ENCODE measurements around the gene BRIP1.
"Not testable (repeated sequence)": the region's sequence is repeated elsewhere in the genome, so short reads cannot be mapped to it uniquely, and the experiment has no call there.

Gene BRIP1

DNA sequence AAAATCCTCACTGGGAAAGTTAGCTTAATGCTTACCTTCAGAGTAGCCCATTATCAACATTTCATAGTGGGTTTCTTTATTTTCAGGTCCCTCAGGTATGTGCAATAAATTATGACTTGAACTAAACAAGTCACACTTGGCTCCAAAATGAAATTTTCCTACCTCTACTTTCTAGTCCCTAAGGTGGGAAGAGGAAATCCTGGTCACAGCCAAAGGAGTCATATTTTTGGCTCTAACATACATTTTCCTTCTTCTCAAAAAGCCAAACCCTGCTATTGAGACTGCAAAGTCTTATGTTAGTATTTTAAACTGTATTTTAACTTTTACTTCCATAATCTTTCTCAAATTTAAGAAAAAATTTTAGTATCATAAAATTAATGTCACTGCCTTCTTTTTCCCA, 128.9 kb downstream of the BRIP1 start:
- no peaks in the 10 kb centered on the region for H3K27me3 ChIP-seq (ENCODE audit: insufficient read depth, low read length)
- H2AFZ ChIP-seq (ENCODE audit: low read depth, low read length) = no peak overlapping the region
- H3K4me1 ChIP-seq (ENCODE audit: insufficient read depth, low read length) = no peaks in the 10 kb centered on the region
- peaks cover 12% of the 10 kb centered on the region for H3K36me3 ChIP-seq (ENCODE audit: insufficient read depth, low read length)
- H3K4me3 ChIP-seq (ENCODE audit: low read length) = no peak overlapping the region
- H3K9me3 ChIP-seq (ENCODE audit: low read length) = peaks cover 5% of the 10 kb centered on the region

DNA sequence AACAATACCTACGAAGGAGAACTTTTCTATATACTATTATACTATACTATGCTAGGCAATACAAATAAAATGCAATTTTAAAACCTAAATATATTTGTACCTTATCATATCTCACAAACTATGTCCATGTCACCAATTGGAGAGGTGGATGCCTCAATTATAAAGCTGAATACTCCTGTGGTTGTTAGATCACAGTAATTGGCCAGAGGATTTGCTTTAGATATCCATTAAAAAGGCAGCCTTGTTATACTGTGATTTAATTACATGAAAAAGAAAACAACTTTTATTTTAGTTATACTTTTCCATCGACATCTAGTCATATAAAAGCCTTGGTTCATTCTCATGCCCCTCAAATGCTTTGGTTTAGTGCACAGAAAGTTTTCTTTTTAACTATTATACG, 129.3 kb downstream of the BRIP1 start:
- Histone ChIP-seq H3K4me1 (ENCODE audit: insufficient read depth, low read length) (no peaks in the 10 kb centered on the region), H2AFZ (ENCODE audit: low read depth, low read length) (no peak overlapping the region), H3K36me3 (ENCODE audit: insufficient read depth, low read length) (peaks cover 10% of the 10 kb centered on the region)

DNA sequence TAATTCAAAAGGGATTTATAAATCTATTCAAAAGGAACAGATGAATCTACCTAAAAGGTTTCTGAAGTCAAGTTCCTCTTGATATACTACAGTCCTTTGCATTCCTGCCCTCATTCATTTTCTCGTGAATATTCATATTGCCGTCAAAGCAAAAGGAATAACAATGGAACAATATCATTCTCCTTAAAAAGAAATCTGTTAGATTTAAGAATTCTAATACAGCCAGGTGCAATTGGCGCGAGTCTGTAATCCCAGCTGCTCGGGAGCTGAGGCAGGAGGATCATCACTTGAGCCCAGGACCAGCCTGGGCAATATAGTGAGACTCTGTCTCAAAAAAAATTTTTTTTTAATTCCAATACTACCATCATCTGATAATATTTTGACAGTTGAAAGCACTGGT, 130.3 kb downstream of the BRIP1 start:
- H3K4me1 ChIP-seq (ENCODE audit: insufficient read depth, low read length) = no peaks in the 10 kb centered on the region
- H3K4me3 ChIP-seq (ENCODE audit: low read length) = no peak overlapping the region
- no peaks in the 10 kb centered on the region for H3K27me3 ChIP-seq (ENCODE audit: insufficient read depth, low read length)
- H3K9me3 ChIP-seq (ENCODE audit: low read length) = peaks cover under 1% of the 10 kb centered on the region
- peaks cover 12% of the 10 kb centered on the region for H3K36me3 ChIP-seq (ENCODE audit: insufficient read depth, low read length)
- H2AFZ ChIP-seq (ENCODE audit: low read depth, low read length) = no peak overlapping the region

More for the DNA sequence above, 129.3 kb downstream of the BRIP1 start:
- Histone ChIP-seq H3K4me3 (ENCODE audit: low read length) (no peak overlapping the region), H3K27me3 (ENCODE audit: insufficient read depth, low read length) (no peaks in the 10 kb centered on the region), H3K9me3 (ENCODE audit: low read length) (peaks cover 3% of the 10 kb centered on the region)

DNA sequence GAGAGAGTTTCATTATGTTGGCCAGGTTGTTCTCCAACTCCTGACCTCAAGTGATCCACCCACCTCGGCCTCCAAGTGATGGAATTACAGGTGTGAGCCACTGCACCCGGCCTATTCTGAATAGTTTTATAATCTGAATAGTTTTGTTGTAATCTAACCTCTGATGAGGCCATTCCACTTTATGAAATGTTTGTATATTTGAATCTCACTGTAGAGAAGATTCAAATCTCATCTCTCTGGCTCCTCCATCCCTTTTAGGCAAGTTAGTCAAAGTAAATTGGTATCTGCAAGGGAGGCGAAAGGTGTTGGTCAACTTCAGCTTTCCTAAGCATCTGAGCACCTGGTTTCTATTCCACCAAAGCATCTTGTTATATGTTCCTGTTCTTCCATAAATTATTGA, 131.2 kb downstream of the BRIP1 start:
- H3K36me3 ChIP-seq (ENCODE audit: insufficient read depth, low read length) = peaks cover 11% of the 10 kb centered on the region
- no peak overlapping the region for H2AFZ ChIP-seq (ENCODE audit: low read depth, low read length)
- H3K9me3 ChIP-seq (ENCODE audit: low read length) = no peaks in the 10 kb centered on the region
- H3K4me3 ChIP-seq (ENCODE audit: low read length) = no peak overlapping the region
- no peaks in the 10 kb centered on the region for H3K27me3 ChIP-seq (ENCODE audit: insufficient read depth, low read length)
- H3K4me1 ChIP-seq (ENCODE audit: insufficient read depth, low read length) = no peaks in the 10 kb centered on the region

DNA sequence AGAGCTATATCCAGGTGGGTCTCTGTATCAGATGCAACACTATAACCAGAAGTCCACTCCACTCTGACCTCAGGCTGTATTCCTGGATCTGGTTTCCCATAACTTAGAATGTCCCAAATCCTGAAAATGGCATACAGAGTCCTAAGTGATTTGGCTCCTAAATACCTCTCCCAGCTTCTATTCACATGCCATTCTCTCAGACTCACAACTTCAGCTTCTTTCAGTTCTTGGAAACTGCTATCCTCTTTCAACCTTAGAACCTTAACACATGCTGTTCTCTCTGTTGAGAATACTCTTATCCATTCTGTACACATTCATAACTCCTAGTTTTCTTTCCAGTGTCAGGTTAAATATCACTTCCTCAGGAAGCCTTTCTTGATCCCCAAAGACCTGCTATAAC, 132.0 kb downstream of the BRIP1 start:
- Histone ChIP-seq H3K4me1 (ENCODE audit: insufficient read depth, low read length) (no peaks in the 10 kb centered on the region), H3K36me3 (ENCODE audit: insufficient read depth, low read length) (peaks cover 10% of the 10 kb centered on the region), H2AFZ (ENCODE audit: low read depth, low read length) (no peak overlapping the region), H3K9me3 (ENCODE audit: low read length) (no peaks in the 10 kb centered on the region), H3K4me3 (ENCODE audit: low read length) (no peak overlapping the region), H3K27me3 (ENCODE audit: insufficient read depth, low read length) (no peaks in the 10 kb centered on the region)

DNA sequence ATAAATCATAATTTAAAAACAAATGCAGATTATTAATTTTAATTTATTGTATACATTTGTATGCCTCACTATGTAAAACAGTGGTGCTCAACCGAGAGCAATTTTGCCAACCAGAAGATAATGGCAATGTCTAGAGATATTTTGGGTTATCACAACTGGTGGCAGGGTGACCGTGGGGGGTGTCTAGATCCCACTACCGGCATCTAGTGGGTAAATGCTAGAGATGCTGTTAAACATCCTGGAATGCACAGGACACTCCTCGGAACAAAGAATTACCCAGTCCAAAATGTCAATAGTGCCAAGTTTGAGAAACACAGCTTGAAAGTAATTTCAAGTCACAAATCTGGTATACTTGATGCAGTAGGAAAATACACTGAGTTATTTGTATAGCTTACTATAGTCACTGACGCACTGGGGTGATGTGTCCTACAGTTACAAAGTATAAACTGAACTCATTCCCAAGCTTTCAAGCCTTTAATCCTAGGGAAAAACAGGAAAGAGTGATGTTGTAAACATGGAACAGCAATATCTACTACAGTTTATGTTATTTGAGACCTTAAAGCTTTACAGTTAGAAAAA, 133.5 kb downstream of the BRIP1 start:
- Histone ChIP-seq H3K4me3 (ENCODE audit: low read length) (no peak overlapping the region), H2AFZ (ENCODE audit: low read depth, low read length) (no peak overlapping the region), H3K36me3 (ENCODE audit: insufficient read depth, low read length) (peaks cover 10% of the 10 kb centered on the region)

DNA sequence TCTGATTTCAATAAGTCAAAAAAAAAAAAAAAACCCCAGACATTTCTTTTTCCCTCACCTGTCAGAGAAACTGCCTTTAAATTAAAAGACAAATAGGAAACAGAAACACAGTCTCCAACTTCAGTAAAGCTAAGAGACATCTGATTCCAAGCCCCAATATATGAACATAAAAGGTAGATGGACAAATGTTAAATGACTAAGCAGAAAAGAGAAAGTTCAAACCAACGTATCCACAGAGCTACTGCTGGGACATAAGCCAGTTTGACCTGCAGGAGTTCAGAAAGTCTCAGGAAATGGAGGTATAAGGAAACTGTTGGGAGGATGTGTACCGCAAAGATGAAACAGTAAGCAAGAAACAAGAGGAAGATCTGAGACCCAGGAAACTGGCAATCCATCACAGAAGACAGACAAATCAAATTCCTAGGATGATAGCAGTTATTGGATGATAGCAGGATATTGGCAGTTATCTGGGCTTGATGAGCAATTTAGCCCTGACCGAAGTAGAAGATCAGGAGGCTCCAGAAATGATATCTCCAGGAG, 135.0 kb downstream of the BRIP1 start:
- H3K4me3 ChIP-seq (ENCODE audit: low read length) = no peak overlapping the region
- no peaks in the 10 kb centered on the region for H3K4me1 ChIP-seq (ENCODE audit: insufficient read depth, low read length)
- no peaks in the 10 kb centered on the region for H3K9me3 ChIP-seq (ENCODE audit: low read length)
- peaks cover 10% of the 10 kb centered on the region for H3K36me3 ChIP-seq (ENCODE audit: insufficient read depth, low read length)
- H3K27me3 ChIP-seq (ENCODE audit: insufficient read depth, low read length) = no peaks in the 10 kb centered on the region
- H2AFZ ChIP-seq (ENCODE audit: low read depth, low read length) = no peak overlapping the region

More for the DNA sequence above, 133.5 kb downstream of the BRIP1 start:
- Histone ChIP-seq H3K27me3 (ENCODE audit: insufficient read depth, low read length) (no peaks in the 10 kb centered on the region), H3K9me3 (ENCODE audit: low read length) (no peaks in the 10 kb centered on the region), H3K4me1 (ENCODE audit: insufficient read depth, low read length) (no peaks in the 10 kb centered on the region)

DNA sequence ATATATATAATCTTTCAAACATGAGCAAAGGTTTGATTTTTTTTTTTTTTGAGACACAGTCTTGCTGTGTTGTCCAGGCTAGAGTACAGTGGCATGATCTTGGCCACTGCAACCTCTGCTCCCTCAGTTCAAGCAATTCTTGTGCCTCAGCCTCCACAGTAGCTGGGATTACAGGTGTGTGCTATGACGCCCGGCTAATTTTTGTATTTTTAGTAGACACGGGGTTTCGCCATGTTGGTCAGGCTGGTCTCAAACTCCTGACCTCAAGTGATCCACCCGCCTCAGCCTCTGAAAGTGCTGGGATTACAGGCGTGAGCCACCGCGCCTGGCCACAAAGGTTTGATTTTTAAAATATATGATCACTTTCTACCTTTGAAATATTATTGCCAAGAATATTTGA, 135.5 kb downstream of the BRIP1 start:
- not testable (repeated sequence) for H2AFZ ChIP-seq (ENCODE audit: low read depth, low read length); H3K4me1 ChIP-seq (ENCODE audit: insufficient read depth, low read length); H3K9me3 ChIP-seq (ENCODE audit: low read length); H3K36me3 ChIP-seq (ENCODE audit: insufficient read depth, low read length); H3K27me3 ChIP-seq (ENCODE audit: insufficient read depth, low read length); H3K4me3 ChIP-seq (ENCODE audit: low read length)

DNA sequence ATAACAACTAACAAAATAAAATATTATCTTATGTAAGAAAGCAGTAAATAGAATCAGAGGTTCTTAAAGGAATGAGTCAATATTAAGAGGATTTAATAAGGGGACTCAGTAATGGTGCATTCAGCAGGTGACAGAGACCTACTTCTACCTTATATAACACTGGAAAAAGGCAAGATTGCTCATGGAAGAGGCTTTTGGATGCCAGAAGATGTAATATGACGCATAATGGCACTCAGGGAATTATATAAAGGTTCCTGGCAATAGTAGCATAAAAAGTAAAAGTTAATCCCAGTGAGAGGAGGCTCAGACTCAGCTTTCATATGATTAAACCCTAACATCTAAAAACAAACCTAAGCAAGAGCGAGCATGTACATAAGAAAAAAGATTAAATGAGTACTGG, 136.4 kb downstream of the BRIP1 start:
- Histone ChIP-seq H3K27me3 (ENCODE audit: insufficient read depth, low read length) (no peaks in the 10 kb centered on the region), H3K4me3 (ENCODE audit: low read length) (no peak overlapping the region), H3K9me3 (ENCODE audit: low read length) (no peaks in the 10 kb centered on the region), H3K4me1 (ENCODE audit: insufficient read depth, low read length) (no peaks in the 10 kb centered on the region), H3K36me3 (ENCODE audit: insufficient read depth, low read length) (peaks cover 6% of the 10 kb centered on the region), H2AFZ (ENCODE audit: low read depth, low read length) (no peak overlapping the region)

DNA sequence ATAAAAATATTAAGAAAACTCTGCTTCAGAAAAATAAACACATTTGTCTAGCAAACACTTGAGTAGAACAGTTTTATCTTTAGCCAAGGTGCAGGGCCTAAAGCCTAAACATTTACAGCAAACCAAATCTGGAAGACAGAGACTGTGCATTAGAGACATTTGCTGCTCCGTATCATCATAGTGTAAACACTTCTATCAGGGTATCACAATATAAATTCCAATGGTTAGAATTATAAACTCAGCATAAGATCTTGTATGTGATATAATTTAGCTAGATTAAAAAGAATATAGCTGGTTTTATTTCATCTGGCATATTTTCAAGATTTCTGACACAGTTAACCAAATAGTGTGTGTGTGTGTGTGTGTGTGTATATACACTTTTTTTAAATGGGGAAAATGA, 138.6 kb downstream of the BRIP1 start:
- Histone ChIP-seq H3K27me3 (ENCODE audit: insufficient read depth, low read length) (no peaks in the 10 kb centered on the region), H2AFZ (ENCODE audit: low read depth, low read length) (no peak overlapping the region), H3K4me3 (ENCODE audit: low read length) (no peak overlapping the region), H3K9me3 (ENCODE audit: low read length) (no peaks in the 10 kb centered on the region), H3K4me1 (ENCODE audit: insufficient read depth, low read length) (no peaks in the 10 kb centered on the region), H3K36me3 (ENCODE audit: insufficient read depth, low read length) (peaks cover 6% of the 10 kb centered on the region)

DNA sequence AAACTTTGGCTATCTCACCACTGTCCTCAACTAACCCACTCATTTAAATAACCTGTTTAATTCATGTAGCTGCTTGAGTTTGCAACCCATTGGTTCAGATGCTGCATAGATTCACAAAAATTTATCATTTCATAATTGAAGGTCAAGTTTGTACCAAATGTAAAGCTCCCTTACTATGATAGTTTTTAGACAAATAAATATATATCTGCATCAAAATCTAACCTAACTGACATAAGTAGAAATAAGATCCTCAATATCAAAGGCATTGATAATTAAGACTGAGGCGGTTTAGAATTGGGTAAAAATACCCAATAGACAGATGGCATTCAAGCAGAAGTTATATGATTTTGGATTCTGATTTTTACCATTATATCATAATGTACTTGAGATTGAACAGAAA, 139.4 kb downstream of the BRIP1 start:
- Histone ChIP-seq H3K4me1 (ENCODE audit: insufficient read depth, low read length) (no peaks in the 10 kb centered on the region), H3K9me3 (ENCODE audit: low read length) (no peaks in the 10 kb centered on the region), H2AFZ (ENCODE audit: low read depth, low read length) (no peak overlapping the region), H3K27me3 (ENCODE audit: insufficient read depth, low read length) (no peaks in the 10 kb centered on the region), H3K36me3 (ENCODE audit: insufficient read depth, low read length) (peaks cover 6% of the 10 kb centered on the region), H3K4me3 (ENCODE audit: low read length) (no peak overlapping the region)

DNA sequence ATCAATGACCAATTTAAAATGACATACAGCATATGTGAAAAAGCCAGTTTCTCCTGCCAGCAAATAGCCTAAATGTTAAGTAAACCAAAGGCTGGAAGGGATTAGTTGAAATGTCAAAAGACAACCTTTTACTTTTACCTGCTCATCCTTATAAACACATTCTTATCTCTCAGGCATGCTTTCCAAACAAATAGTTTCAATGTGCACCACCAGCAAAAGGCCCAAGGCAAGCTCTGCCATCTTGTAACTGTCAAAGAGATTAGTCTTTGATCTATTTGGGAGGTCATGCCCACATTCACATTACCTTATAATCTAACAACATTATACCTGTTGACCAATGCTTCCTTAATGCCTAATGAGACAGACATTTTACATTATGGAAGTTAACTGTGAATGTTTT, 140.1 kb downstream of the BRIP1 start:
- Histone ChIP-seq H3K36me3 (ENCODE audit: insufficient read depth, low read length) (no peaks in the 10 kb centered on the region), H3K9me3 (ENCODE audit: low read length) (no peaks in the 10 kb centered on the region), H3K4me3 (ENCODE audit: low read length) (no peak overlapping the region), H2AFZ (ENCODE audit: low read depth, low read length) (no peak overlapping the region), H3K27me3 (ENCODE audit: insufficient read depth, low read length) (no peaks in the 10 kb centered on the region), H3K4me1 (ENCODE audit: insufficient read depth, low read length) (no peaks in the 10 kb centered on the region)

DNA sequence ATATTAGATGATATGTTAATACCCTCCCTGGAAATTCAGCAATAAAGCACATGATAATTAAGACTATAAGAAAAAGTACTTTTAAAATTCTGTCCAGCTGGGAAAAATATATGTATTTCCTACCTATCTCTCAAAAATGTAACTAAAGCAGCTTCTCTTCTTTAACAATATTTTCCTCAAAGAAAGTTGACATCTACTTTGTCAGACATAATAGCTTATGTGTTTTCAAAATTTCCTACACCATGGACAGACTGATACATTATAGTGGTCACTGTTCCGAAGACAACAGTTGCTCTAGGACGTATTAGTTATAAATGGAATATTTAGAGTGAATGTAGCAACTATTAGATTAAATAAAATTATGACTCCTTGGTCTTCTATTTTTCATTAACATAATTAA, 140.9 kb downstream of the BRIP1 start:
- Histone ChIP-seq H2AFZ (ENCODE audit: low read depth, low read length) (no peak overlapping the region), H3K4me1 (ENCODE audit: insufficient read depth, low read length) (no peaks in the 10 kb centered on the region), H3K9me3 (ENCODE audit: low read length) (no peaks in the 10 kb centered on the region), H3K4me3 (ENCODE audit: low read length) (no peak overlapping the region), H3K27me3 (ENCODE audit: insufficient read depth, low read length) (no peaks in the 10 kb centered on the region), H3K36me3 (ENCODE audit: insufficient read depth, low read length) (no peaks in the 10 kb centered on the region)

Measured in neuron (in vitro differentiated cells).